ENCODE results near the gene JMJD1C. TPM values are rescaled to one million over a fixed set of nuclear protein-coding genes. Genes with fewer than 3 reads are reported as not detected.

The JMJD1C gene
- total RNA-seq, 2 experiments from 2014 or later: 99.2 to 118 TPM

- CTCF ChIA-PET (ENCODE audit: unreplicated experiment): interaction anchor here (0.6 kb wide), 1 partner anchor 9 kb away, joined by 3 read pairs; no protein-coding TSS in a partner anchor
- Histone ChIP-seq H4K20me1 (ENCODE audit: insufficient read depth, low read length) (no peaks in the 10 kb centered on the region), H2AFZ (ENCODE audit: low read length) (no peak overlapping the region), H3K4me1 (ENCODE audit: insufficient read depth, low read length, poor library complexity, severe bottlenecking) (peaks cover 15% of the 10 kb centered on the region), H3K9me3 (ENCODE audit: low read length) (no peaks in the 10 kb centered on the region), H3K4me3 (ENCODE audit: low read depth, low read length, poor library complexity, severe bottlenecking) (no peak overlapping the region), H3K4me2 (ENCODE audit: low read length) (no peak overlapping the region), H3K27ac (ENCODE audit: low read depth, low read length, poor library complexity, severe bottlenecking) (no peak overlapping the region), H3K79me2 (ENCODE audit: insufficient read depth, low read depth, low read length) (peaks cover 4% of the 10 kb centered on the region), H3K9me2 (ENCODE audit: insufficient read depth, low read length) (no peaks in the 10 kb centered on the region), H3K36me3 (ENCODE audit: insufficient read depth, low read length) (no peaks in the 10 kb centered on the region)
- TF ChIP-seq CTCF (conservative IDR thresholded peaks at IDR 0.05; ENCODE audit: low read length): no peak
- no peak for TF ChIP-seq EZH2phosphoT487 (IDR thresholded peaks at IDR 0.05; ENCODE audit: borderline replicate concordance, low read depth, low read length)
- intact Hi-C loops (cut with micrococcal nuclease; ENCODE audit: unreplicated experiment): no loop called here
- DNase-seq (ENCODE audit: low spot score): no peak
- TSS peak; percentile 45 for BruUV-seq (replicated peaks)
- POLR2A ChIA-PET: no interaction called here
These were observed 42.3 kb downstream of the JMJD1C start for GRCh38 chr10:63423494-63423893.

- H3K4me2 ChIP-seq (ENCODE audit: low read length): peak overlapping the region; percentile 42
- H3K27ac ChIP-seq (ENCODE audit: low read depth, low read length, poor library complexity, severe bottlenecking): peak overlapping the region; percentile 30
- no peak overlapping the region for H3K4me3 ChIP-seq (ENCODE audit: low read depth, low read length, poor library complexity, severe bottlenecking)
- no TSS peak for BruUV-seq (replicated peaks)
- ChIA-PET CTCF (ENCODE audit: unreplicated experiment) (no interaction called here), POLR2A (interaction anchor here (0.5 to 1.1 kb wide), 3 partner anchors 10 to 101 kb away, joined by 3 to 4 read pairs (median 3); no protein-coding TSS in a partner anchor)
- H3K79me2 ChIP-seq (ENCODE audit: insufficient read depth, low read depth, low read length): peaks cover 8% of the 10 kb centered on the region; the same call in 1 of the 2 replicates
- H2AFZ ChIP-seq (ENCODE audit: low read length): 0 out of 2 replicates have a peak overlapping the region, but pooled peaks have one; percentile 25
- no peaks in the 10 kb centered on the region for H3K9me3 ChIP-seq (ENCODE audit: low read length)
- H4K20me1 ChIP-seq (ENCODE audit: insufficient read depth, low read length): no peaks in the 10 kb centered on the region
- intact Hi-C loops (cut with micrococcal nuclease; ENCODE audit: unreplicated experiment): loop anchor here (2.0 kb wide), 1 partner anchor 207 kb away; no protein-coding TSS in a partner anchor
- DNase-seq (ENCODE audit: low spot score): peak; percentile 66
- no peaks in the 10 kb centered on the region for H3K36me3 ChIP-seq (ENCODE audit: insufficient read depth, low read length)
- TF ChIP-seq EZH2phosphoT487 (IDR thresholded peaks at IDR 0.05; ENCODE audit: borderline replicate concordance, low read depth, low read length) (no peak), CTCF (conservative IDR thresholded peaks at IDR 0.05; ENCODE audit: low read length) (no peak)
- no peaks in the 10 kb centered on the region for H3K9me2 ChIP-seq (ENCODE audit: insufficient read depth, low read length)
- H3K4me1 ChIP-seq (ENCODE audit: insufficient read depth, low read length, poor library complexity, severe bottlenecking): peaks cover 15% of the 10 kb centered on the region
These were observed 44.2 kb downstream of the JMJD1C start for GRCh38 chr10:63421591-63421990.

- no peak overlapping the region for H3K4me3 ChIP-seq (ENCODE audit: low read depth, low read length, poor library complexity, severe bottlenecking)
- H4K20me1 ChIP-seq (ENCODE audit: insufficient read depth, low read length): no peaks in the 10 kb centered on the region
- H3K36me3 ChIP-seq (ENCODE audit: insufficient read depth, low read length): no peaks in the 10 kb centered on the region
- no peak overlapping the region for H2AFZ ChIP-seq (ENCODE audit: low read length)
- ChIA-PET POLR2A (no interaction called here), CTCF (ENCODE audit: unreplicated experiment) (no interaction called here)
- TF ChIP-seq EZH2phosphoT487 (IDR thresholded peaks at IDR 0.05; ENCODE audit: borderline replicate concordance, low read depth, low read length) (no peak), CTCF (conservative IDR thresholded peaks at IDR 0.05; ENCODE audit: low read length) (no peak)
- no peak overlapping the region for H3K4me2 ChIP-seq (ENCODE audit: low read length)
- no TSS peak for BruUV-seq (replicated peaks)
- no peak overlapping the region for H3K27ac ChIP-seq (ENCODE audit: low read depth, low read length, poor library complexity, severe bottlenecking)
- no peaks in the 10 kb centered on the region for H3K9me3 ChIP-seq (ENCODE audit: low read length)
- H3K79me2 ChIP-seq (ENCODE audit: insufficient read depth, low read depth, low read length): peaks cover 5% of the 10 kb centered on the region; the same call in 1 of the 2 replicates
- intact Hi-C loops (cut with micrococcal nuclease; ENCODE audit: unreplicated experiment): no loop called here
- peaks cover 7% of the 10 kb centered on the region for H3K4me1 ChIP-seq (ENCODE audit: insufficient read depth, low read length, poor library complexity, severe bottlenecking)
- no peak for DNase-seq (ENCODE audit: low spot score)
- H3K9me2 ChIP-seq (ENCODE audit: insufficient read depth, low read length): no peaks in the 10 kb centered on the region
These were observed 49.4 kb downstream of the JMJD1C start for GRCh38 chr10:63416376-63416775.
